Upper lobe of left lung (tissue), 4 donors: ENCODE measurements around the gene S100P.
"Not testable (repeated sequence)": the region's sequence is repeated elsewhere in the genome, so short reads cannot be mapped to it uniquely, and the experiment has no call there.

Experiments used
- CTCF ChIP-seq, 6 experiments: fragments of 450-650 bp in 4 of 6; fragments of 200-600 bp in 2 of 6; sonication (generic) in 2 of 6; IDR thresholded peaks; one replicate each; pipeline ENCODE4 v1.5.1; 2016 to 2019; ENCODE audit warnings: antibody characterized with exemption in 6 of 6
- EP300 ChIP-seq, 4 donors: sonication (generic); formaldehyde crosslinking; IDR thresholded peaks; one replicate each; pipeline ENCODE4 v1.5.1; 2017; ENCODE audit warnings: antibody characterized with exemption in 4 of 4, control low read depth in 2 of 4
- POLR2AphosphoS5 ChIP-seq, 2 donors: sonication (generic); formaldehyde crosslinking; IDR thresholded peaks; one replicate each; pipeline ENCODE4 v1.5.1; 2017; ENCODE audit warnings: antibody characterized with exemption in 2 of 2

GRCh38 chr4:6672541-6673190 lies 21.0 kb upstream of the S100P start:
- not testable (repeated sequence) for TF ChIP-seq CTCF, POLR2AphosphoS5, EP300 (IDR thresholded peaks at IDR 0.05)
